ENCODE measurements around the gene DNAH14. TPM values are rescaled to one million over a fixed set of nuclear protein-coding genes. Genes with fewer than 3 reads are reported as not detected.
"Not testable (repeated sequence)": the region's sequence is repeated elsewhere in the genome, so short reads cannot be mapped to it uniquely, and the experiment has no call there.

DNAH14 gene
- total RNA-seq, 2 donors from 2014 or later: 16.9 to 33.3 TPM

- H3K27me3 ChIP-seq: no peaks in the 10 kb centered on the region
- no peak for DNase-seq
- no peak overlapping the region for H3K27ac ChIP-seq
- ATAC-seq: no peak
- H3K9me3 ChIP-seq: no peaks in the 10 kb centered on the region
- TF ChIP-seq CTCF (IDR thresholded peaks at IDR 0.05) (no peak), POLR2A (IDR thresholded peaks at IDR 0.05) (no peak)
- no peaks in the 10 kb centered on the region for H3K4me1 ChIP-seq
- H3K36me3 ChIP-seq (replicated peaks in 1 of 2; ENCODE audit: insufficient read depth in 1 of 2, low read depth in 2 of 2): no peaks in the 10 kb centered on the region
- intact Hi-C loops (cut with DNase I): no loop called here
- H3K4me3 ChIP-seq: no peak overlapping the region
Observed at GRCh38 chr1:225209153-225209552, 279.7 kb downstream of the DNAH14 start.

- DNase-seq; H3K27ac ChIP-seq; intact Hi-C loops (cut with DNase I); H3K4me1 ChIP-seq; H3K9me3 ChIP-seq; H3K4me3 ChIP-seq; H3K27me3 ChIP-seq; ATAC-seq; H3K36me3 ChIP-seq (replicated peaks in 1 of 2; ENCODE audit: insufficient read depth in 1 of 2, low read depth in 2 of 2): not testable (repeated sequence)
- 73 to 100% methylated on average over 2 to 3 of the region's 3 CpGs for WGBS, 2 donors
Observed at GRCh38 chr1:225210180-225210579, 280.7 kb downstream of the DNAH14 start.

GRCh38 chr1:225211694-225212442 lies 282.4 kb downstream of the DNAH14 start:
- DNase-seq; H3K4me3 ChIP-seq; H3K36me3 ChIP-seq (replicated peaks in 1 of 2; ENCODE audit: insufficient read depth in 1 of 2, low read depth in 2 of 2); H3K9me3 ChIP-seq; H3K4me1 ChIP-seq; H3K27ac ChIP-seq; H3K27me3 ChIP-seq; intact Hi-C loops (cut with DNase I); ATAC-seq: not testable (repeated sequence)
- 93 to 96% methylated on average over 5 of the region's 5 CpGs for WGBS, 2 donors

DNA sequence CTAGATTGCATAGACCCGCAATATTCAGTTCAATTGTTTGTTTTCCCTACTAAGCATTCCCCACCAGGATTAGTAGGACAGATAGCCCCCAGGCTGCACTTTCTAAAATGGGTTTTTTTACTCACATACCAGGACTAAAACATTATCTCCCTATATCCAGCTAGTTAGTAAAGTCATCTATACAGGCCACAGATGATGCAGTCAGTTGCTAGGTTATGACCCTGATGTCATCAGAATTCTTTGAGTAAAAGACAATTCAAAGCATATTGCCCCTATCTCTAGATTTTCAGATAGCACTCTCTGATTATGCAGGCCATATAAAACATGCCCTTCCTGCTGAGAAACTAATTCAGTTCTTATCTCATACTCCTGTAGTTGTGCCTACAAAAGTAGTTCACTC lies 294.8 kb downstream of the DNAH14 start:
- Histone ChIP-seq H3K36me3 (replicated peaks in 1 of 2; ENCODE audit: insufficient read depth in 1 of 2, low read depth in 2 of 2) (no peaks in the 10 kb centered on the region), H3K27ac (no peak overlapping the region), H3K27me3 (no peaks in the 10 kb centered on the region), H3K4me1 (no peaks in the 10 kb centered on the region), H3K9me3 (peaks cover 0 to 5% (median 0%) of the 10 kb centered on the region in 3 donors), H3K4me3 (no peak overlapping the region)
- ATAC-seq (no peak), DNase-seq (no peak)
- TF ChIP-seq CTCF (IDR thresholded peaks at IDR 0.05) (no peak), POLR2A (IDR thresholded peaks at IDR 0.05) (no peak)
- intact Hi-C loops (cut with DNase I): no loop called here
- WGBS, 2 donors: 86 to 96% methylated on average over 1 of the region's 1 CpG

DNA sequence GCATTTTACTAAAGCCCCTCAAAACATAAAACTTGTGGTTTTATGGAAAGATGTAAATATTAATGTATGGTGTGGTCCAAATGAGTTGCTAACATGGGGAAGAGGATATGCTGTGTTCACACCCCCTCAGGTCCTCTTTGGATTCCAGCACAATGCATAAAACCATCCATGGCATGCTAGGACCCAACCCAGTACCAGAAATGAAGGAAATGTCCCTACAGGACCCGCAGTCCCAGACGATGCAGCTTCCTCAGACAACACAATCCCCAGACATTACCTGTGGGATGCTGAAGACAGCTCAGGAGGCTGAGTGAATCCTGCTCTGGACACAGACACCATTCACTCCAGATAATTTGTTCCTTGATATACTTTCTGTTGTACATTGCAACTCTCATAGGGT lies 296.2 kb downstream of the DNAH14 start:
- WGBS, 2 donors: 88 to 95% methylated on average over 2 of the region's 2 CpGs
- TF ChIP-seq POLR2A (IDR thresholded peaks at IDR 0.05) (no peak), CTCF (IDR thresholded peaks at IDR 0.05) (no peak)
- no peak for DNase-seq

GRCh38 chr1:225228871-225229303 lies 299.4 kb downstream of the DNAH14 start:
- Histone ChIP-seq H3K36me3 (replicated peaks in 1 of 2; ENCODE audit: insufficient read depth in 1 of 2, low read depth in 2 of 2) (no peaks in the 10 kb centered on the region), H3K27me3 (no peaks in the 10 kb centered on the region), H3K9me3 (no peaks in the 10 kb centered on the region), H3K4me1 (no peaks in the 10 kb centered on the region), H3K4me3 (no peak overlapping the region), H3K27ac (no peak overlapping the region)
- intact Hi-C loops (cut with DNase I): no loop called here
- ATAC-seq (no peak), DNase-seq (no peak)
- WGBS, 2 donors: 42 to 43% methylated on average over 8 of the region's 8 CpGs
- TF ChIP-seq CTCF (IDR thresholded peaks at IDR 0.05) (no peak), POLR2A (IDR thresholded peaks at IDR 0.05) (no peak)

More for the DNA sequence above, 296.2 kb downstream of the DNAH14 start:
- Histone ChIP-seq H3K36me3 (replicated peaks in 1 of 2; ENCODE audit: insufficient read depth in 1 of 2, low read depth in 2 of 2) (no peaks in the 10 kb centered on the region), H3K27ac (no peak overlapping the region), H3K4me1 (no peaks in the 10 kb centered on the region), H3K9me3 (peaks cover 0 to 5% (median 0%) of the 10 kb centered on the region in 3 donors), H3K27me3 (no peaks in the 10 kb centered on the region), H3K4me3 (no peak overlapping the region)
- intact Hi-C loops (cut with DNase I): no loop called here
- no peak for ATAC-seq

DNA sequence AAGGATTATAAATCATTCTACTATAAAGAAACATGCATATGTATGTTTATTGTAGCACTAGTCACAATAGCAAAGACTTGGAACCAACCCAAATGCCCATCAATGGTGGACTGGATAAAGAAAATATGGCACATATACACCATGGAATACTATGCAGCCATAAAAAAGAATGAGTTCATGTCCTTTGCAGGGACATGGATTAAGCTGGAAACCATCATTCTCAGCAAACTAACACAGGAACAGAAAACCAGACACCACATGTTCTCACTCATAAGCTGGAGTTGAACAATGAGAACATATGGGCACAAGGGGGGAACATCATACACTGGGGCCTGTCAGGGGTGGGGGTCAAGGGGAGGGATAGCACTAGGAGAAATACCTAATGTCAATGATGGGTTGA lies 300.0 kb downstream of the DNAH14 start:
- H3K4me3 ChIP-seq; H3K36me3 ChIP-seq (replicated peaks in 1 of 2; ENCODE audit: insufficient read depth in 1 of 2, low read depth in 2 of 2); H3K27me3 ChIP-seq; ATAC-seq; H3K4me1 ChIP-seq; H3K27ac ChIP-seq; DNase-seq; intact Hi-C loops (cut with DNase I); H3K9me3 ChIP-seq: not testable (repeated sequence)

Data from body of pancreas (tissue), 4 donors.